NT2/D1 (cell line): Measurements from ENCODE around the gene PKP4.

Experiments used
- SUZ12 ChIP-seq: IDR thresholded peaks from 2 replicates; pipeline ENCODE4 v1.6.1; 2011; ENCODE audit not compliant: insufficient read length, insufficient read depth; ENCODE audit errors: extremely low read depth
- YY1 ChIP-seq: IDR thresholded peaks from 2 replicates; pipeline ENCODE4 v1.6.1; 2011; ENCODE audit not compliant: insufficient read length, insufficient read depth
- ZNF274 ChIP-seq: IDR thresholded peaks from 2 replicates; pipeline ENCODE4 v1.6.1; 2011; ENCODE audit warnings: mild to moderate bottlenecking, low read depth, low read length

GRCh38 chr2:158533009-158533408, 76.3 kb downstream of the PKP4 start:
- TF ChIP-seq YY1 (no peak), ZNF274 (no peak), SUZ12 (no peak)
